ENCODE results near the gene MEA1.
A peak's percentile ranks its signal among the peaks of the same experiment; 100 is the strongest.
"Not testable (repeated sequence)": the region's sequence is repeated elsewhere in the genome, so short reads cannot be mapped to it uniquely, and the experiment has no call there.

MEA1 gene

DNA sequence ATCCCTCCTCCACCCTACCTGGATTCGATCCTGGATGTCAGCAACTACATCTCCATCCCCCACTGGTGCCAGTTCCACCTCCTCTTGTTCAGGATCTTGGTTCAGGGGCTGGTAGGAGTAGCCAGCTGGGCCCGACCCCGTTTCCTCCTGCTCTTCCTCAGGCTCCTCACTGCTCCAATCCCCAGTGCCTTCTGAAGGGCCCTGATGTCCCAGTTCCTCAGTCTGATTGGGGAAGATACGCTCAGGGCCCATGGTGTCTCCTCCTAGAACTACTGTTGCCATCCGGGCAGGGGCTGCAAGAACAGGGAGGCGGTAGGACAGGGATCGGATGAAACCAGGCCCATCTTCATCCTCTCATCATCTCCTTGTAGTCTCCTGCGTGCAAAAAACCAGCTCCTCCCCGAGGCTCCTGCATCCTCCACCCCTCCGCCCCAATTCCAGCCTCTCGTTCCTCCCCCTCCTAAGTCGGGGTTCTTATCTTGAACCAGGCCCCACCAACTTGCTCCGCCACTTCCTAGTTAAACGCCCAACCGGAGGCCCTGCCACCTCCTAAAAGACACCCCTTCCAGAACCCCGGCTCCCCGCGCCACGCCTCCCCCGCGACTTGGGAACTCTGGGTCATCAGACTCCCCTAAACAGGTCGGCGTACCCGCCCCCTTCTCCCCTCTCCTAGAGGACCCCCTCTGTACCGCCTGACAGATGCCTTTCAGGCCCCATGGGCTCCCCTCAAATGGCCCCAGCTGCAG, 476 bp downstream of the MEA1 start:
- peak overlapping the region; percentile 75 for H3K4me3 ChIP-seq (ENCODE audit: low read depth, low read length)

DNA sequence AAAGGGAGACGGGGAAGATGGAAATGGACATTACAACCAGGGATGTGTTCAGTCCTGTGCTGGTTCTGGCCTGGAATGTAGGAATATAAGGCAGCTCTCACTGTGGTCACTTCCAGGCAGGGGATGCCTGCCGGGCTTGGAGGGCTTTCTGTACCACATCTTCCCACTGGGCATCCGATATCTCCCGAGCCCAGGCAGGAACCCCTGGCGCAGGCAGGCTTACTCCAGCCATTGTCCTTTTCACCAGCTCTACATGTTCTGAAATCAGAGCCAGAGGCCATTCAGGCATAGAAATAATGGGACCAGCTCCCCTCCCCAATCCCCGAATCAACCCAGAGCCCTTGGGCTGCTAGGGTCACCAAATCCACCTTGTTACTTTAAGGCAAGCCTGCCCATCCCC, 1.4 kb downstream of the MEA1 start:
- H3K4me3 ChIP-seq (ENCODE audit: low read depth, low read length), result peak overlapping the region; percentile 75

DNA sequence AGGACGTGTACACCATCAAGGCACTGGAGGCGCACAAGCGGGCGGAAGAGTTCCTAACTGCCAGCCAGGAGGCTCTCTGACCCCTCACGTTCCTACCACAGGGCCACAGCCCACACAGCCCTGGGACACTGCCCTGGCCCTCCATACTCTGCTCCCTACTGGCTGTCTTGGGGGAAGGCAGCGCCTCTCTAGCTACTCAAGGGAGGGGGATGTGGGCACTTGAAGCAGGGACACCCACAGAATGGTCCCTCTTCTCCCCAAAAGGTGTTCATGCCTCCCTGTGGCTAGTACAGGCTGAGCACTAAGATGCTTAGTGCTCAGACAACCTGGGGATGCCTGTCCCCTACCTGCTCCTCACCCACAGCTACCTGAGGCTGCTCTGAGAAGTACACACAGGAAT, 2.5 kb downstream of the MEA1 start:
- H3K4me3 ChIP-seq (ENCODE audit: low read depth, low read length), result no peak overlapping the region

DNA sequence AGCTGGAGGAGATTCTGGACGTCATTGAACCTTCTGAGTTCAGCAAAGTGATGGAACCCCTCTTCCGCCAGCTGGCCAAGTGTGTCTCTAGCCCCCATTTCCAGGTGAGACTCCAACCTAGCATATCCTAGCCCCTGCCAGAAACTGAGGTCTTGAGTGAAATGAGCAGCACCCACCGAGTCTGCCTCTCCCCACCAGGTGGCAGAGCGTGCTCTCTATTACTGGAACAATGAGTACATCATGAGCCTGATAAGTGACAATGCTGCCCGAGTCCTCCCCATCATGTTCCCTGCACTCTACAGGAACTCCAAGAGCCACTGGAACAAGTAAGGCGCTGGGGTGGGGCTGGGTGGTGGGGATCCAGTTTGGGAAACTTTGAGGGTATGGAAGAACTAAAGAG, 4.6 kb downstream of the MEA1 start:
- H3K4me3 ChIP-seq (ENCODE audit: low read depth, low read length), result no peak overlapping the region

DNA sequence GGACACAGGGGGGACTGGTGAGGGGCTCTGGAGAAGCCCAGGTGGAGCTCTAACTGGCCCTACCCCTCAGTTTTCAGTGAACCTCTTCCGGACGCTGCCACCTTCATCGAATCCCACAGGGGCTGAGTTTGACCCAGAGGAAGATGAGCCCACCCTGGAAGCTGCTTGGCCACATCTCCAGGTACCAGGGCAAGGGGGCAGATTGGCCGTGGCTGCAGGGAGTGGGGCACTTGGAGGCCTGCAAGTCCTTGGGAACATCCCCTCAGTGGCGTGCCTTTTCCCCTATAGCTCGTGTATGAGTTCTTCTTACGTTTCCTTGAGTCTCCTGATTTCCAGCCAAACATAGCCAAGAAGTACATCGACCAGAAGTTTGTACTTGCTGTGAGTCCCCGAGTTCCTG, 6.6 kb downstream of the MEA1 start:
- H3K4me3 ChIP-seq (ENCODE audit: low read depth, low read length), result no peak overlapping the region

DNA sequence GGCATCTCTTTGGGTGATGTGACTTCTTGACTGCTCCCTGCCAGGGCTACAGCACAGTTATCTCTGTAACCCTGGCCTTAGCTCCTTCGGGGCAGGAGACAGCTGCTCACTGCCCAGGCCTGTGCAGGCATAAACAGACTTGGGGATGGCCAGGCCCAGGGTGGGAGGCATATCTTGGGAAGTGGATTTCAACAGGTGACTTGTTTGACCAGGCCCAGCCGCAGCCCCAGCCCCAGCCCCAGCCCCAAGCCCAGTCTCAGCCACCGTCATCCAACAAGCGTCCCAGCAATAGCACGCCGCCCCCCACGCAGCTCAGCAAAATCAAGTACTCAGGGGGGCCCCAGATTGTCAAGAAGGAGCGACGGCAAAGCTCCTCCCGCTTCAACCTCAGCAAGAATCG, 7.5 kb downstream of the MEA1 start:
- H3K4me3 ChIP-seq (ENCODE audit: low read depth, low read length), result no peak overlapping the region

DNA sequence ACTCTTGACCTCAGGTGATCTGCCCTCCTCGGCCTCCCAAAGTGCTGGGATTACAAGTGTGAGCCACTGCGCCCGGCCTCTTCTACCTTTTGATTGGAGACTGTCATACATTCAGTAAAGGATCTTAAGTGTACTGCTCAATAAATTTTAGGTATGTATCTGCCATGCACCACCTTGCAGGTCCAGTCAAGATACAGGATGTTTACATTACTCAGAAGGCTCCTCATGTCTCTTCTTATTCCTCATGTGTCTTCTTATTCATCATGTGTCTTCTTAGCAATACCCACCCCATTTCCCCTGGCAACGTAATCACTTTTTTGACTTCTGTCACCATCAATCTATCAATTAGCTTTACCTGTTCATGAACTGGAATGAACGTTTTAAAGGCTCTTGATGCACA, 7.9 kb downstream of the MEA1 start:
- H3K4me3 ChIP-seq (ENCODE audit: low read depth, low read length), result no peak overlapping the region

DNA sequence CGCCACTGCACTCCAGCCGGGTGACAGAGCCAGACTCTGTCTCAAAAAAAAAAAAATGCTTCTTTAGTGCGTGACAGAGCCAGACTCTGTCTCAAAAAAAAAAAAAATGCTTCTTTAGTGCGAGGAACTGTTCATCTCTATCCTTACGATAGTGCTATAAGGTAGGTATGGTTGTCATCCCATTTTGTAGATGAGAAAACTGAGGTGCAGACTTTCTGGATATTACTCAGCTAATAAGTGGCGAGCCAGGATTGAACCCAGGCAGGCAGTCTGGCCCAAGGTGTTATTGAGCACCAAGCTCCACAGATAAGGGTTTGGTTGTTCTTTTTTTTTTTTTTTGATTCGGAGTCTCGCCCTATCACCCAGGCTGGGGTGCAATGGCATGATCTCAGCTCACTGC, 11.9 kb downstream of the MEA1 start:
- H3K4me3 ChIP-seq (ENCODE audit: low read depth, low read length), result no peak overlapping the region

DNA sequence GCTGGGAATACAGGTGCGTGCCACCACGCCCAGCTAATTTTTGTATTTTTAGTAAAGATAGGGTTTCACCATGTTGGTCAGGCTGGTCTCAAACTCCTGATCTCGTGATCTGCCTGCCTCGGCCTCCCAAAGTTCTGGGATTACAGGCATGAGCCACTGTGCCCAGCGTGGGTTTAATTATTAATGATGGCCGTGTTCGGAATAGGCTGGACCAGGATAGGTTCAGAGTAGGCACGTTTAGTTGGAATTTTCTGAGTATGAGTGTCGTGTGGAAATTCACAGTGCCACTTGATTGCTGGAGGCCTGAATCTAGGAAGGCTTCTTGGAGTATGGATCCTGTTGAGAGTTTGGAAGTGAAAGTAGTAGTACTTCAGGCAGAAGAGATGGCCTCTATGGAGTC, 15.5 kb downstream of the MEA1 start:
- not testable (repeated sequence) for H3K4me3 ChIP-seq (ENCODE audit: low read depth, low read length)

DNA sequence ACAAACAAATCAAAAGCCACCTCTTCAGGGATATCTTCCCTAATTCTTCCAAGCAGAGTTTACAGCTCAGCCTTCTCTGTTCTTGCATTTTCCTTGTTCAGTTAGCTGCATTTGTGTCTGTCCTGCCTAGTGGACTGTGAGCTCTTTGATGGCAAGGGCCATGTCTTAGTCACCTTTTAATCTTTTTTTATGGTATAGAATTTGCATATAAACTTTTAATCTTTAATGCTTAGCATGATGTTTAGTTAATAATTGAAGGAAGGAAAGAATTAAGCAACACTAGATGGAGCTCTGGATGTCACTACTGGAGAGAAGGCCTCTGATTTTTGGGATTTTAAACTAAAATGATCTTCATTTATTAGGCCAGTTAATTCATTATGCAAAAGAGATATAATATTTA, 17.2 kb downstream of the MEA1 start:
- H3K4me3 ChIP-seq (ENCODE audit: low read depth, low read length), result no peak overlapping the region

DNA sequence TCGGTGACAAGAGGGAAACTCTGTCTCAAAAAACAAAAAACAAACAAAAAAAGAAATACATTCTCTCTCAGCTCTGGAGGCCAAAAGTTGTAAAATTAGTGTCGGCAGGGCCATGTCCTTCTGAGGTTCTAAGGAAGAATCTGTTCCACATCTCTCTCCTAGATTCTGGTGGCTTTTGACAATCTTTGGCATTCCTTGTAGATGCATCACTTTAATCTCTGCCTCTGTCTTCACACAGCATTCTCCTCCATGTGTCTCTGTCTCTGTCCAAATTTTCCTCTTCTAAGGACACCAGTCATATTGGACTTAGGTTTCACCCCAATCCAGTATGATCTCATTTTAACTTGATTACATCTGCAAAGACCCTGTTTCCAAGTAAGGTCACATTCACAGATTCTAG, 20.3 kb downstream of the MEA1 start:
- no peak overlapping the region for H3K4me3 ChIP-seq (ENCODE audit: low read depth, low read length)

DNA sequence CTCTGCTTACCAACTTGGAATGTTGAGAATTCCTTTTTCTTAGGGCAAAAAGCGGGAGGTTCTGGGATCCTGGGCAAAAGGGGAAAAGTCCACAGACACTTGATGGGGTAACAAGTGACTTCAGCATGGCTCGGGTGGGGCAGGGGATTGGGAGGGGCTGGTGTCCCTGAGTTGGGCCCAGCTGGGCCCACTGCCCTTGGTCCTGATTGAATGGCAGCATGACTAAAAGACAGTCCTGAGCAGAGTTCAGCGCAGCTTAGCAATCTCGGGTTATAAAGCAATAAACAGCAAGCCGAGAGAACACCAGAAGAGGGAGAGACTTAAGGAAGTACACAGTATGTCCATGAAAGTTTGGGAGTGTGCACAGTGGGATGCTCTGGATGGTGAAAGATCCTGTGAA, 23.8 kb downstream of the MEA1 start:
- H3K4me3 ChIP-seq (ENCODE audit: low read depth, low read length), result no peak overlapping the region

DNA sequence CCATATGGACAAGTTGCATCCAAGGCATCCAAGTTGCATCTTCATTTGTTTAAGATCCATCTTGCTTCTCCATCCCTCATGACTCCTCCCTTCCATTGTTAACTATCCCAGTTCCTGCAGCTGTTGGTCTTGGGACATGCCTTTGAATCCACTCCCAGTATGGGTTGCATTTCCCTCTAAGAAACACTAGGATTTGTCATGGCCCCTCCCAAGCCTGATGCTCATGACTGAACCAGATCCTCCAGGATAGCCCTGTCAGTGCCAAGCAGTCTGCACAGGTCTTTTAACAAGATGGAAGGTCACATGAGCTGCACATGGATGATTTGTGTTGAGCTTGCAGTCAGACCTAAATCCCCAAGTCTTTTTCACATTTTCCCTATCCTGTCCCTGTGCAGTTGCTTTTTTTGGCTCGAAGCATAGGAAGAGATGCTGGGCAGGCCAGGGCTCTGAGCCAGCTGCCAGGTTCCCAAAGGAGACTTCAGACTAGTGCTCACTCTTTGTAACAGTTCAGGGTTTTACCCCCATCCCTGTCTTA, 25.2 kb downstream of the MEA1 start:
- no peak overlapping the region for H3K4me3 ChIP-seq (ENCODE audit: low read depth, low read length)

DNA sequence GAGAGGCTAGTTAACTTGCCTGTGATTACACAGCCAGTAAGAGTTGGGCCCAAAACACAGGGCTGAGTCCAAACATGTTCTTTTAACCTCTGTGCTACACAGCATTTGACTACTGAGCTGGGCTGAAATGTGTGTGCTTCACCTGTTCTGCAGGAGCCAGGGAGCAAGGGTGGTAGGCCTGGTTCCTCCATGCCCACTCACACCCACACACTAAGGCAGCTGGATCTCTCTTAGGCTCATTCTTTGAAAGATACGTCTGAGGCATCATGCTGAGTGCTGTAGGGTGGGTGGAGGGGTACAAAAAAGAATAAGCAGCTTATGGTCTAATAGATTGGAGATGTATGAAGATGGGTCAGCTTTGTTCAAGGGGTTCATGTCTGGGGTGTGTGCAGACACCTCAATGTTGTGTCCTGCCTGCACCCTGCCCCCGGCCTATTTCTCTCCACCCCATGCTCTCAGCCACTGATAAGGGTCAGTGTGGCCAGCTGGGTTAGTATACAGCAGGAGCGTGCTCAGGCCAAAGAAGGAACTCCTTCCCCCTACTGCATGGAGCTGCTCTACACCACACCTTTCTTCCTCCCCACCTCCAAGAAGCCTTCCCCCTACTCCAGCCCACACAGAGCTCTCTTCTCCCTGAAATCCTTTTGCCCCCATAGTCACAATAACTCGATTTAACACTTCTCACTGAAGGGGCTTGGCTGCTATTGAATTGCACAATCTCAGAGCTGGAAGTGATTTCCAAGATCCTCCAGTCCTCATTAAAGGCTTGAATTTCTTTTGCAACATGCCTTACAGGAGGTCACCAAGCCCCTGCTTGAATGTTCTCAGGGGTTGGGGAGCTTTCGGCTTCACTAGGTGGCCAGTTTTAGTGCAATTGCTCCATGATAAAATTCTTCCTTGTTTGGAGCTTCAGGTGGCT, 26.0 kb downstream of the MEA1 start:
- H3K4me3 ChIP-seq (ENCODE audit: low read depth, low read length), result no peak overlapping the region

DNA sequence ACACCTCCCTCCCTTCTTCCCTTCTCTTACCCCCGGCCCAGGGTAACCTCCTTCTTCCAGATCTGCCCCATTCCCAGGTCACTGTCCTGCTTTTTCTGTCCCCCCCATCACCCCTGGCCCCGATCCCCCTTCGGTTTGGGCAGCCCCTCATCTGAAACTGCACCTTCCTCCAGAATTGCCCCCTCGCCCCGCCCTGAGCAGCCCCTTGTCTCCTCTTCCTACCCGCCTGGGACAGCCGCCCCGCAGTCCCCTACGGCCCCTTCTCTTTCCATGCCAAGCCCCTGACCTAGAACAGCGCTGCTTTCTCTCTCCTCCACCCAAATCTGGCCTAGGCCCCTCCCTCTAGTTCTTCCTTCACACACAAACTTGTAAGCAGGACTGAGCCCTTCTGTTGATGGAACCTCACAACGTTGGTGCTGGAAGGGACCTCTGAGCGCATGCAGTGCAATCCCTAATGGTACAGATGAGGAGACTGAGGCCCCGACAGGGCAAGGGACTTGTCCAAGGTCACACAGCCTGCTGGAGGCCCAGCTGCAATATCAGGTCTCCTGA, 28.7 kb downstream of the MEA1 start:
- peak overlapping the region; percentile 75 for H3K4me3 ChIP-seq (ENCODE audit: low read depth, low read length)

DNA sequence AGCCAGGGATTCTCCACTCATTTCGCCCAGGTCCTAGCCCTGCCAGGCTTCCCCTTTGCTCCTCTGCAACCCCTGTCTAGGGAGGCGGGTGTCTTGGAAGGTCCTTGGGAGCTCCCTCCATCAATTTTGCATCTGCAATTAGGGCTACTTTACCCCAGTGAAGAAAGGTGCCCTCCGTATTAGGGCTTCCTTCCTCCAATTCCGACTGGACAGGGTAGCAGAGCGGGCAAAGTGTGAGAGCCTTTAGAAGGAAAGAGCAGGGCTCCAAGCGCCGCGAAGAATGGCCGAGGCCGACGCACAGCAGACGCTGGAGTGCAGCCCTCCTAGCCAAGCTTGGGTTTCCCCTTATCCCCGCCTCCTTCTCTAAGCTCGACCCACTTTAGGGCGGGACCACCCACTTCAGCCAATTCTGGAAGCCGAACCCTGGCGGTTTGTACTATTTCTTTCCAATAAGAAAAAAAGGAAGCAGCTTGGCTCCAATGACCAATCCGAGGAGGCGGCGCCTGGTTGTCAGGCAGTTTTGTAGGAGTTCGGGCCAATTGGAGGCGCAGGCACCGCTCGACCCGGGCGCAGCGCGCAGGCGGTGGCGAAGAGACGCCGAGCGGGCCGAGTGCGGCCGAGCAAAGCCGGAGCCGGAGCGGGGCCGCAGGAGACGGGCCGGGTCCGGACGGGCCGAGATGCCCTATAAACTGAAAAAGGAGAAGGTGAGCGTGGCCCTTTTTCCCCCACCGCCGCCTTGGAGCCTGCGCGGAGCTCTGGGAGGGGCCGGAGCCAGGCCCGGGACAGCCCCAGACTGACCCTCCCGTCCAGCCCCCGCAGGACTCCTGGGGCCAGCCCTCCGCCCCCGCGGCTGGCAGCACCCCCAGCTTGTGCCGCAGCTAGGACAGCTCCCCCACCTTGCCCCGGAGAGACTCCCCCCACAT, 29.5 kb downstream of the MEA1 start, which contains the start of gene PPP2R5D:
Gene PPP2R5D, plus strand, starts transcription at position 570 of the 923 bp plus-strand sequence. Its CDS starts 108 bp downstream, at position 678.
- peak within 1 kb of the TSS; percentile 75 for H3K4me3 ChIP-seq (ENCODE audit: low read depth, low read length)

DNA sequence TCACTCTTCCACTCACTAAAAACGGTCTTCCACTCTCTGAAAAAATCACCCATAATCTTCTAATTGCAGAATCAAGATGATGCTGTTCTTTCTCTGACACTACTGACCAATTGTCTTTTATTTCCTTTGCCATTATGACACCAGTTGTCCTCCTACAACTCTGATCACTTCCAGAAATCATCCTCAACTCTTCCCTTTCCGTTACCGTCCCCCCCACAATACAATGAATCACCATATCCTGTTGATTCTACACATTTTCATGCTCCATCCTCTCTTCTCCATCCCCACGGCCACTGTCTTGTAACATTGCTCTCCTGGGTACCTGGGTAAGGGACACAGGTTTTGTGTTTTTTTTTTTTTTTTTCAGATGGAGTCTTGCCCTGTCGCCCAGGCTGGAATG, 31.9 kb downstream of the MEA1 start:
- H3K4me3 ChIP-seq (ENCODE audit: low read depth, low read length), result no peak overlapping the region

DNA sequence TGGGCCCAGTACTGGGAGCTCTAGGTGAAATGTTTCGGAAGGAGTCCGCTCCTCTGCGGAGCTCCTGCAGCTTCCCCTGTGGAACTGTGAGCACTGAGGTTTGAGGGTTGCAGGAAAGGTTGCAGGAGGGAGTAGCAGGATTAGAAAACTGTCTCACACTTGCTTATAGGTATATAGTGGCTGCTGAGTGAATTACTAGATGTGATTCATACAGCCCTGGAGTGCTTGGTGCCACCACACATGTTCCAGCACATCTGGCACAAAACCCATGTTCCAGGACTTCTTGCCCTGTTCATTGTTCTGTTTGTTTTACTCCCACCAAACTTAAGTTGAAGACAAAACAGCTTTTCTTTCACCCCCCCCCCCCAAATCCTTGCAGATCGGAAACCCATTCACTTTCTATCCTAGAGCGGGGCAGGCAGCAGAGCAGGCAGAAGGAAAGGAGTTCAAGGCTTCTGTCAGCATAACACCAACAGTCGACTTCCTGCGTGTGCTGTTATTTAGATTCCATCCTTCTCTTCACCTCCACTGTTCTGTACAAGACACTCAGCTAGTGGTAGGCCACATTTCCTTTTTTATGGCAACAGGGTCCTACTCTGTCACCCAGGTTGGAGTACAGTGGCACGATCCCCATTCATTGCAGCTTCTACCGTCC, 34.1 kb downstream of the MEA1 start:
- peak overlapping the region; percentile 70 for H3K4me3 ChIP-seq (ENCODE audit: low read depth, low read length)

DNA sequence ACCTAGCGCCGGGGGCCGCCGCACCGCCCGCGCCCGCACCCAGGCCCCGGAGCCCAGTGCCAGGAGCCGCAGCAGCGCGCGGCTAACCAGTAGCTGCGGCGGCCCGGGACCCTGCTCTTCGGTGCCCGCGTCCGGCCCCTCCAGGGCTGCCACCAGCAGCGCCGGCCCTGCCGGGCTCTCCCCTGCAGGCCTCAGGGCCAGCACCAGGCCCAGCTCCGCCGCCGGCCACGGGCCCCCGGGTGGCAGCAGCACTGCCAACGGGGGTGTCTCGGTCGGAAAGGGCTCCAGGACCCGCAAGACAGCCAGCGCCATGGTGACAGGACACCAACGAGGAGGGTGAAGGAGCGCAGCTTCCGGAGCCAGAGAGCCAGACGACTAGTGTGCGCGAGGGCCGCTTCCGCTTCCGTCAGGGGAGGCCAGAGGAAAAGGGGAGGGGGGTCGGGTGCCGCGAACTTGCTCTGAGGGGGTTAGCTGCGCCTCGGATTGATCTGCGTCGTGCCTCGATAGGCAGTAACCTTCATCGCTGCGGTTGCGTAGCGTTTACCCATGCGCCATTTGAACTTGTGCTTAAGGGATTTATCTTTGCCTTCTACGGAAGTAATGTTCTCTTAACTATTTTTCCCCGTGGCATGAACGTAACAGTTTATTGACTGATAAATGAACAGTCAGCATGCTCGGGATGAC, 34.8 kb downstream of the MEA1 start, which contains the start of gene PEX6:
Gene PEX6, minus strand, starts transcription at position 343 of the 684 bp plus-strand sequence. Its CDS starts 31 bp downstream, at position 312.
- H3K4me3 ChIP-seq (ENCODE audit: low read depth, low read length), result peak within 1 kb of the TSS; percentile 70

Measured in iPS-11a (cell line).